Activated CD4-positive, alpha-beta T cell treated with anti-CD3 and anti-CD28 coated beads for 48 hours (primary cell): ENCODE data around the gene VSTM2A.
"Not testable (repeated sequence)": the region's sequence is repeated elsewhere in the genome, so short reads cannot be mapped to it uniquely, and the experiment has no call there.

Experiments
- DNase-seq: peaks from one replicate; pipeline ENCODE4 v3.0.0-alpha.2; 2020

Gene VSTM2A

DNA sequence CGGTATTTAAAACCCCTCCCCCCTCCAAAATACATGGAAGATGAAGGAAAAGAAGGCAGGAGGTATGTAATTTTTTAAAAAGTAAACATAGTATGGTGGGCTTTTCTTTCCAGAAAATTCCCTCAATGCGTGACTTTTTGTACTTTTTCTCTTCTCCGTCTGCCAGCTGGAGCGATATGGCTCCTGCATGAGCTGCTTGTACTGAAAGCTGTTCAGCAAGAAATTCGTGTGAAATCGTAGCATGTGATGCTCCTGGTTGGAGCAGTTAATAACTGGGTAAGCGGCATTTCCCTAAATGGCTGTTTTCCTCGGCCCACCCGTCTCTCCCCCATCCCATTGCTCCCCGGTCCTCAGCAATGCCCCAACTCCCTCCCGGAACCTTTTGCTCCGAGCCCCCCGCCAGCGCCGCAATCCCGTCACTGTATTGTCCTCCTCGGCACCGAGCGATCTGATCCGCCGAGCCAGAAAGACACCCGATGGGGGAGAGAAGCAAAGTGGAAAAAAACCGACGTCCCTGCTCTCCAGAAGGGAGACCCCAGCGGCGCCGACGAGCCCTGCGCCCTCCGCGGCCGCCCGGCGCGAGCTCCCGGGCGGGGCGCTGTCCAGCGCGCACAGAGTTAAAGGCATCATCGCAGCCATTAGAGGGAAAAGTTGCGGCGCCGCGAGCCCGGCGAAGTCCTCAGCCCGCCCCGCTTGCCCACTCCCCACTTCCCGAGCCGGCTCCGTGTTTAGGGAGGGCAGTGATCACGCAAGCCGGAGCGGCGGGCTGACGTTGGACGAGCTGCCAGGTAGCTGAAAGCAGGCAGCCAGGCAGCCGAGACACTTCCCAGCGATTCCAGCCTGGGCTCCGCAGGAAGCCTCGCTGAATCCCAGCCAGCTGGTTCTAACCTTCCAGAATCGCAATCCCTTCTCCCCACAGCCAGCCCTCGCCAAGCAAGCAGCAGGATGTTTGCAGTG lies at the start of gene VSTM2A:
Gene VSTM2A (plus strand): TSS at position 707 of the 957 bp plus-strand sequence. CDS start 356 bp downstream, outside the sequence.
- DNase-seq: no peak

DNA sequence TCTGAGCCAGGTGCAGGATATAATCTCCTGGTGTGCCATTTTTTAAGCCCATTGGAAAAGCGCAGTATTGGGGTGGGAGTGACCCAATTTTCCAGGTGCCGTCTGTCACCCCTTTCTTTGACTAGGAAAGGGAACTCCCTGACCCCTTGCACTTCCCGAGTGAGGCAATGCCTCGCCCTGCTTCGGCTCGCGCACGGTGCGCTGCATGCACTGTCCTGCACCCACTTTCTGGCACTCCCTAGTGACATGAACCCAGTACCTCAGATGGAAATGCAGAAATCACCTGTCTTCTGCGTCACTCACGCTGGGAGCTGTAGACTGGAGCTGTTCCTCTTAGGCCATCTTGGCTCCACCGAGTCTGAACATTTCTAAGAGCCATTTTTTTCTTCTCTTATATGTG lies 37.6 kb upstream of the VSTM2A start:
- DNase-seq: not testable (repeated sequence)

- no peak for DNase-seq
Measured at GRCh38 chr7:54529568-54529967, 12.6 kb upstream of the VSTM2A start.

- DNase-seq: no peak
Measured at GRCh38 chr7:54538122-54538521, 4.1 kb upstream of the VSTM2A start.

GRCh38 chr7:54543051-54543488 lies 895 bp downstream of the VSTM2A start:
- DNase-seq: no peak

DNA sequence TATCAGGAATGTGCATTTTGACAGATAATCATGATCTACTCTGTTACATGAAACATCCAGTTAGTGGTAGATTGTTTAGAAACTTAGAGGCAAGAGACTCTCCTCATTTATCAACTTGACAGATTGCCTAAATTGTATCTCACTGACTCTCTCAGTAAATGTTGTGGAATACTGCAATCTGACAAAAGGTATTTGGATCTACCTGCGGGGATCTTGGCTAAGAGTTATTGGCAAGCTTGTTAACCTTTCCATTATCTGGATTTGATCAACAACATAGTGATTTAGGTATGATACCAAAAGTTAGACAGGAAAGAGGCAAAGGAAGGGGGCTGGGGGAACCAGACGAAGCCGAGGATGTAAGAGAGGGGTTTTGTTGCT lies 2.0 kb downstream of the VSTM2A start:
- DNase-seq: no peak

DNA sequence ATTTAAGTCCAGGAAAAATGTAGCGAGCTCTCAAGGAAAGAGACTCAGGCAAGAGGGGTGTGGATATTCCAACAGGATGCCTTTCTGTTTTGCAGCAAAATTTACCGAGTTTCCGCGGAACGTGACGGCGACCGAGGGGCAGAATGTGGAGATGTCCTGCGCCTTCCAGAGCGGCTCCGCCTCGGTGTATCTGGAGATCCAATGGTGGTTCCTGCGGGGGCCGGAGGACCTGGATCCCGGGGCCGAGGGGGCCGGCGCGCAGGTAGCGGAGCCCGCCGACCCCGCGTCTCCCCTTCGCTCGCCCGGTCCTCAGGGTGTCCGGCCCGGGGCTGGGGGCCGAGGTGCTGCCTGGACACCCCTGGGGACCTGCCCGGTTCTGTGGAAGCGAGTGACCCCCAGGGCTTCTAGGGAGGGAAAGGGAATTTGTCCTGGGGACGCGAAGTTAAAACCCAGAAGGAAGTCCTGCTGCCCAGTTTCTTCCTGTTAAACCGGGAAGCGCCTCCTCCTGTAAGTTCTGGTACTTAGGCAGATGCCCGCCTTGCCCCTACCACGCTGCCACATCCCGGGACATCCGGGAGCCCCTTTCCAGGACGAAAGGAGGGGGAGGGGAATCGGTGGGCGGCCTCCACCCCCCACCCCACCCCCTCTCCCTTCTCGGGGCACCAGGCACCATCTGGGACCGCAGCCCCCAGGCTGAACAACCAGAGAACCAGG lies 2.5 kb downstream of the VSTM2A start:
- DNase-seq: no peak

GRCh38 chr7:54545241-54545563 lies 3.0 kb downstream of the VSTM2A start:
- no peak for DNase-seq

GRCh38 chr7:54546081-54546985 lies 4.2 kb downstream of the VSTM2A start:
- peak; percentile 11 for DNase-seq

- DNase-seq: no peak
Measured at GRCh38 chr7:54546986-54547314, 4.8 kb downstream of the VSTM2A start.

DNA sequence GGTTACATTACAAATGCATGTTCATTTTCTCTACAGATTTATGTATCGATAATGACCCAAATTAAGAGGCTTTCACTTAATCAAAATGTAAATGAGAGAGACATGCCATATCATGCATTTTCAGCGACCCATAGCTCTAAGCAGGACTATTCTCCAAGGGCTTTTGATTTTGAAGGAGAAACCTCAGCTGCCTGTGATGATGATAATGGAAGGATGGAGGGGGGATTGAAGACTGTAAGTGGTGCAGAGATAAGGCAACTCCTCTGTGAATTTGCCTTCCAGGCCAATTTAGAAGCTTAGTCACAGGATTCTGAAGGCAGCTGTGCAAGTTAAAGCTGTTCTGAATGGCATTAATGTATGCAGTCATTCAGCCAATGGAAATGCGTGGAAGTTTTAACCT lies 8.3 kb downstream of the VSTM2A start:
- no peak for DNase-seq

DNA sequence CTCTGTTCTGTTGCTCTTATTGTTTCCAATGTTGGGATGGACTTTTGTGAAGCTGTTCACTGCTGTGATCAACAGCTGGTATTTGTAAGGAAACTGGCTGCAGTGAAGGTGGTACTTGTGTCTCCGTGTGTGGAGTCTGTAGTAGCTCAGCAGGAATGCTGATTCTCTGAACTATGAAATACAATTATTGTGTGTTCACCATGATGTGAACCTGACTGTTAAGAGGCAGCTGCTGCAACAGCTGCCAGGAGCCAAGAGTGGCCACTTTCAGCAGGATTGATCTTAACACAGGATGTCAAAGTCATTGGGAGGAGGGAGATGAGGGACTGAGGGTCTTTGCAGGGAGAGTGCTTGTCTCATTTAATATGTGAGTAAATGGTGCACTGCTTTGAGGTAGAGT lies 13.9 kb downstream of the VSTM2A start:
- DNase-seq: no peak

- no peak for DNase-seq
Measured at GRCh38 chr7:54559401-54559800, 17.2 kb downstream of the VSTM2A start.

DNA sequence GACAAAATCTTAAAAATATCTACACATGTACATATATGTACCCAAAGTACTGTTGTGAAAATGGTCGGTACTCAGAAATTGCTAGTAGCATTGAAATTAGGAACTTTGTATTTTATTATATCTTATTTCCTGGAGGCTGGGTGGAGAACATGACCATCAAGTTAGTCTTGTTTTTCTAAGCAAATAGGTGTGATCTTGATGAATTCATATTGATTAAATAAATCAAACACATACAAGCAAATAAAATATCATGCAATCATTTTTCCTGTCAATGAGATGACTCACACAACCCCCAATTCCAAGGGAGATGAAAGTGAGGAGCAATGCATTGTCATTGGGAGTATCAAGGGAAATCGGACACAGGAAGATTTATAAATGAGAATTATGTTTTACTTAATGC lies 18.0 kb downstream of the VSTM2A start:
- no peak for DNase-seq

- no peak for DNase-seq
Measured at GRCh38 chr7:54560723-54561122, 18.5 kb downstream of the VSTM2A start.

GRCh38 chr7:54563329-54563916 lies 21.2 kb downstream of the VSTM2A start:
- no peak for DNase-seq

DNA sequence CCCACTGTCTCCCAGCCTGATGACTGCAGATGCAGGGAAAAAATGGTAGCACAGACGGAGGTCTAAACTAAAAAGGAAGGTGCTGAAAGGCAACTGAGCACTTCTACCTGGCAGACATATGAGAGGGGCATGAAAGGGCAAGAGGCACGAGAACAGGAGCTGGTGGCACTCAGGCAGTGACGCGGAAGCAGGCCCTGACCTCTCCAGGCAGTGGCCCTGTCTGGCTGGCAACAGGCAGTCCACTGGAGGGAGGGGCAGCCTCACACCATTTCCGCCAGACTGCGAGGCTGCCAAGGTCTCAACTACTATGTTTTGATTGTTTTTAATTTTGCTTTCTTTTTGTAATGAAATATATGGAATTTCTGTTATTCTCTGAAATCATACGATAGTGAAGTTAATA lies 23.3 kb downstream of the VSTM2A start:
- DNase-seq: no peak

GRCh38 chr7:54581511-54581910 lies 39.3 kb downstream of the VSTM2A start:
- no peak for DNase-seq

- no peak for DNase-seq
Measured at GRCh38 chr7:54591404-54592386, 49.5 kb downstream of the VSTM2A start.

DNA sequence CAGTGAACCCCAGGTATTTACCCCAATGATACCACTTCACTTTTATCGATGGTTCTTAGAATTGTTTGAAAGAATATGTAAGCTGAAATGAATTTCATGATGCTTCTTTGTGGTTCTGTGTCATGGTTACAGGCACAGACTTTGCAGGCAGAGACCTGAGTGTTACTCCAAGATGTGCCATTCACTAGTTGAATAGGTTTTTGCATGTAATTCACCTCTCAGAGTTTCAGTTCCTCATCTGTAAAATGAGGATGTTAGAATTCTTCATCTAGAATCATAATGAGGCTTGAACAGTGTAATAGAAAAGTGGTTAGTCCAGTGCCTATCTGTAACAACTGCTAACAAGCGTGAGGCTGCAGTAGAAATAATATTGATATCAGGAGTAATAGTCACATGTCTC lies 54.6 kb downstream of the VSTM2A start:
- no peak for DNase-seq

- no peak for DNase-seq
Measured at GRCh38 chr7:54615537-54615936, 73.4 kb downstream of the VSTM2A start.
